ENCODE data around the gene MAPK6.

MAPK6 gene

GRCh38 chr15:52028431-52029093 lies 9.5 kb downstream of the MAPK6 start:
- no peaks in the 10 kb centered on the region for H3K27me3 ChIP-seq (ENCODE audit: insufficient read depth, low read length)
- no peaks in the 10 kb centered on the region for H3K4me1 ChIP-seq (ENCODE audit: insufficient read depth, low read length, severe bottlenecking)
- H3K9me2 ChIP-seq (ENCODE audit: low read depth, low read length), result no peaks in the 10 kb centered on the region
- peaks cover 27% of the 10 kb centered on the region for H3K36me3 ChIP-seq (ENCODE audit: insufficient read depth, low read length)
- no peak overlapping the region for H3K27ac ChIP-seq (ENCODE audit: low read depth, low read length, poor library complexity, severe bottlenecking)
- no peaks in the 10 kb centered on the region for H3F3A ChIP-seq (ENCODE audit: insufficient read depth, low read length)
- no peaks in the 10 kb centered on the region for H4K20me1 ChIP-seq (ENCODE audit: insufficient read depth, low read length)
- peaks cover 6% of the 10 kb centered on the region for H3K9me3 ChIP-seq (ENCODE audit: low read length)
- peaks cover 83% of the 10 kb centered on the region for H3K79me2 ChIP-seq (ENCODE audit: insufficient read depth, low read length)
- H3K4me3 ChIP-seq (ENCODE audit: low read depth, low read length, poor library complexity, severe bottlenecking), result no peak overlapping the region
- no peak overlapping the region for H3K4me2 ChIP-seq (ENCODE audit: low read length)
- no peak overlapping the region for H3K9ac ChIP-seq (ENCODE audit: low read length)
- H2AFZ ChIP-seq (ENCODE audit: low read length), result no peak overlapping the region
- no peak for TF ChIP-seq EZH2 (IDR thresholded peaks at IDR 0.05; ENCODE audit: borderline replicate concordance, low read length)
- no peak for TF ChIP-seq CTCF (IDR thresholded peaks at IDR 0.05; ENCODE audit: low read length)

GRCh38 chr15:52030010-52030409 lies 11.0 kb downstream of the MAPK6 start:
- Histone ChIP-seq H3K4me1 (ENCODE audit: insufficient read depth, low read length, severe bottlenecking) (no peaks in the 10 kb centered on the region), H4K20me1 (ENCODE audit: insufficient read depth, low read length) (no peaks in the 10 kb centered on the region), H3K36me3 (ENCODE audit: insufficient read depth, low read length) (peaks cover 38% of the 10 kb centered on the region), H3K9ac (ENCODE audit: low read length) (no peak overlapping the region), H2AFZ (ENCODE audit: low read length) (no peak overlapping the region), H3F3A (ENCODE audit: insufficient read depth, low read length) (no peaks in the 10 kb centered on the region), H3K27ac (ENCODE audit: low read depth, low read length, poor library complexity, severe bottlenecking) (no peak overlapping the region), H3K4me3 (ENCODE audit: low read depth, low read length, poor library complexity, severe bottlenecking) (no peak overlapping the region), H3K79me2 (ENCODE audit: insufficient read depth, low read length) (peaks cover 83% of the 10 kb centered on the region), H3K27me3 (ENCODE audit: insufficient read depth, low read length) (no peaks in the 10 kb centered on the region), H3K9me3 (ENCODE audit: low read length) (peaks cover 6% of the 10 kb centered on the region), H3K9me2 (ENCODE audit: low read depth, low read length) (no peaks in the 10 kb centered on the region), H3K4me2 (ENCODE audit: low read length) (no peak overlapping the region)
- TF ChIP-seq CTCF (IDR thresholded peaks at IDR 0.05; ENCODE audit: low read length), result no peak
- no peak for TF ChIP-seq EZH2 (IDR thresholded peaks at IDR 0.05; ENCODE audit: borderline replicate concordance, low read length)

GRCh38 chr15:52031556-52031955 lies 12.5 kb downstream of the MAPK6 start:
- H4K20me1 ChIP-seq (ENCODE audit: insufficient read depth, low read length), result no peaks in the 10 kb centered on the region
- no peak overlapping the region for H2AFZ ChIP-seq (ENCODE audit: low read length)
- H3F3A ChIP-seq (ENCODE audit: insufficient read depth, low read length), result no peaks in the 10 kb centered on the region
- peaks cover 6% of the 10 kb centered on the region for H3K9me3 ChIP-seq (ENCODE audit: low read length)
- H3K9ac ChIP-seq (ENCODE audit: low read length), result no peak overlapping the region
- peaks cover 40% of the 10 kb centered on the region for H3K36me3 ChIP-seq (ENCODE audit: insufficient read depth, low read length)
- H3K4me1 ChIP-seq (ENCODE audit: insufficient read depth, low read length, severe bottlenecking), result peaks cover 4% of the 10 kb centered on the region
- H3K27me3 ChIP-seq (ENCODE audit: insufficient read depth, low read length), result no peaks in the 10 kb centered on the region
- no peak overlapping the region for H3K4me2 ChIP-seq (ENCODE audit: low read length)
- no peak overlapping the region for H3K27ac ChIP-seq (ENCODE audit: low read depth, low read length, poor library complexity, severe bottlenecking)
- H3K4me3 ChIP-seq (ENCODE audit: low read depth, low read length, poor library complexity, severe bottlenecking), result no peak overlapping the region
- peaks cover 83% of the 10 kb centered on the region for H3K79me2 ChIP-seq (ENCODE audit: insufficient read depth, low read length)
- no peak for TF ChIP-seq CTCF (IDR thresholded peaks at IDR 0.05; ENCODE audit: low read length)
- TF ChIP-seq EZH2 (IDR thresholded peaks at IDR 0.05; ENCODE audit: borderline replicate concordance, low read length), result no peak
- no peaks in the 10 kb centered on the region for H3K9me2 ChIP-seq (ENCODE audit: low read depth, low read length)
